ENCODE data around the gene TFRC.
"Not testable (repeated sequence)": the region's sequence is repeated elsewhere in the genome, so short reads cannot be mapped to it uniquely, and the experiment has no call there.

Gene TFRC

GRCh38 chr3:196067439-196067838 is 14.5 kb downstream of the TFRC start:
- Mint-ChIP-seq H3K27ac (no peak overlapping the region), H3K27me3 (no peaks in the 10 kb centered on the region), H3K9me3 (no peaks in the 10 kb centered on the region), H3K4me1 (peaks cover 5% of the 10 kb centered on the region), H3K4me3 (no peak overlapping the region), H3K36me3 (peaks cover 37% of the 10 kb centered on the region)
- no peak for DNase-seq (ENCODE audit: low spot score in 2 of 2)
- ATAC-seq (ENCODE audit: low read depth): no peak

- Mint-ChIP-seq H3K9me3 (no peaks in the 10 kb centered on the region), H3K4me3 (no peak overlapping the region), H3K27me3 (no peaks in the 10 kb centered on the region), H3K27ac (no peak overlapping the region), H3K36me3 (peaks cover 38% of the 10 kb centered on the region), H3K4me1 (no peaks in the 10 kb centered on the region)
- ATAC-seq (ENCODE audit: low read depth) (no peak), DNase-seq (ENCODE audit: low spot score in 2 of 2) (no peak)
These were observed 17.9 kb downstream of the TFRC start for GRCh38 chr3:196063971-196064370.

GRCh38 chr3:196063456-196063855 is 18.4 kb downstream of the TFRC start:
- H3K27ac Mint-ChIP-seq: peak overlapping the region; percentile 50
- H3K36me3 Mint-ChIP-seq: peaks cover 38% of the 10 kb centered on the region
- no peak for ATAC-seq (ENCODE audit: low read depth)
- no peaks in the 10 kb centered on the region for H3K4me1 Mint-ChIP-seq
- no peaks in the 10 kb centered on the region for H3K27me3 Mint-ChIP-seq
- no peak overlapping the region for H3K4me3 Mint-ChIP-seq
- no peak for DNase-seq (ENCODE audit: low spot score in 2 of 2)
- H3K9me3 Mint-ChIP-seq: no peaks in the 10 kb centered on the region

- Mint-ChIP-seq H3K36me3 (peaks cover 39% of the 10 kb centered on the region), H3K9me3 (no peaks in the 10 kb centered on the region), H3K4me3 (no peak overlapping the region), H3K4me1 (no peaks in the 10 kb centered on the region), H3K27me3 (no peaks in the 10 kb centered on the region), H3K27ac (peak overlapping the region; percentile 50)
- DNase-seq (ENCODE audit: low spot score in 2 of 2): no peak
- no peak for ATAC-seq (ENCODE audit: low read depth)
These were observed 18.8 kb downstream of the TFRC start for GRCh38 chr3:196063049-196063448.

- Mint-ChIP-seq H3K27ac (no peak overlapping the region), H3K4me3 (no peak overlapping the region), H3K4me1 (no peaks in the 10 kb centered on the region), H3K9me3 (no peaks in the 10 kb centered on the region), H3K27me3 (no peaks in the 10 kb centered on the region), H3K36me3 (peaks cover 35% of the 10 kb centered on the region)
- ATAC-seq (ENCODE audit: low read depth) (no peak), DNase-seq (ENCODE audit: low spot score in 2 of 2) (no peak)
These were observed 21.1 kb downstream of the TFRC start for GRCh38 chr3:196060834-196061233.

- peaks cover 39% of the 10 kb centered on the region for H3K36me3 Mint-ChIP-seq
- no peak overlapping the region for H3K4me3 Mint-ChIP-seq
- no peak overlapping the region for H3K27ac Mint-ChIP-seq
- no peak for DNase-seq (ENCODE audit: low spot score in 2 of 2)
- no peaks in the 10 kb centered on the region for H3K9me3 Mint-ChIP-seq
- H3K4me1 Mint-ChIP-seq: no peaks in the 10 kb centered on the region
- ATAC-seq (ENCODE audit: low read depth): no peak
- no peaks in the 10 kb centered on the region for H3K27me3 Mint-ChIP-seq
These were observed 24.0 kb downstream of the TFRC start for GRCh38 chr3:196057760-196058331.

GRCh38 chr3:196056371-196056770 is 25.5 kb downstream of the TFRC start:
- DNase-seq (ENCODE audit: low spot score in 2 of 2); H3K9me3 Mint-ChIP-seq; ATAC-seq (ENCODE audit: low read depth); H3K27ac Mint-ChIP-seq; H3K4me3 Mint-ChIP-seq; H3K27me3 Mint-ChIP-seq; H3K4me1 Mint-ChIP-seq: not testable (repeated sequence)
- peaks cover 40% of the 10 kb centered on the region for H3K36me3 Mint-ChIP-seq

GRCh38 chr3:196055683-196056270 is 26.1 kb downstream of the TFRC start:
- Mint-ChIP-seq H3K4me3 (no peak overlapping the region), H3K36me3 (peaks cover 36% of the 10 kb centered on the region), H3K9me3 (no peaks in the 10 kb centered on the region), H3K4me1 (no peaks in the 10 kb centered on the region), H3K27me3 (no peaks in the 10 kb centered on the region), H3K27ac (no peak overlapping the region)
- DNase-seq (ENCODE audit: low spot score in 2 of 2) (no peak), ATAC-seq (ENCODE audit: low read depth) (no peak)

GRCh38 chr3:196055240-196055639 is 26.6 kb downstream of the TFRC start:
- H3K4me1 Mint-ChIP-seq: no peaks in the 10 kb centered on the region
- DNase-seq (ENCODE audit: low spot score in 2 of 2) (no peak), ATAC-seq (ENCODE audit: low read depth) (no peak)
- peaks cover 35% of the 10 kb centered on the region for H3K36me3 Mint-ChIP-seq
- H3K9me3 Mint-ChIP-seq: no peaks in the 10 kb centered on the region
- H3K27me3 Mint-ChIP-seq: no peaks in the 10 kb centered on the region
- no peak overlapping the region for H3K4me3 Mint-ChIP-seq
- no peak overlapping the region for H3K27ac Mint-ChIP-seq

- ATAC-seq (ENCODE audit: low read depth): no peak
- Mint-ChIP-seq H3K9me3 (no peaks in the 10 kb centered on the region), H3K36me3 (peaks cover 37% of the 10 kb centered on the region)
These were observed 27.2 kb downstream of the TFRC start for GRCh38 chr3:196054661-196055060.

GRCh38 chr3:196053487-196053886 is 28.4 kb downstream of the TFRC start:
- H3K4me3 Mint-ChIP-seq: no peak overlapping the region
- H3K9me3 Mint-ChIP-seq: no peaks in the 10 kb centered on the region
- no peaks in the 10 kb centered on the region for H3K27me3 Mint-ChIP-seq
- ATAC-seq (ENCODE audit: low read depth): no peak
- peaks cover 43% of the 10 kb centered on the region for H3K36me3 Mint-ChIP-seq
- no peak for DNase-seq (ENCODE audit: low spot score in 2 of 2)
- no peaks in the 10 kb centered on the region for H3K4me1 Mint-ChIP-seq
- no peak overlapping the region for H3K27ac Mint-ChIP-seq

More at GRCh38 chr3:196054661-196055060, 27.2 kb downstream of the TFRC start:
- H3K4me3 Mint-ChIP-seq: no peak overlapping the region
- no peaks in the 10 kb centered on the region for H3K27me3 Mint-ChIP-seq
- DNase-seq (ENCODE audit: low spot score in 2 of 2): no peak
- H3K4me1 Mint-ChIP-seq: no peaks in the 10 kb centered on the region
- H3K27ac Mint-ChIP-seq: no peak overlapping the region

- H3K4me3 Mint-ChIP-seq: no peak overlapping the region
- H3K4me1 Mint-ChIP-seq: no peaks in the 10 kb centered on the region
- peak overlapping the region; percentile 58 for H3K27ac Mint-ChIP-seq
- no peak for ATAC-seq (ENCODE audit: low read depth)
- DNase-seq (ENCODE audit: low spot score in 2 of 2): no peak
- no peaks in the 10 kb centered on the region for H3K27me3 Mint-ChIP-seq
- H3K36me3 Mint-ChIP-seq: peaks cover 36% of the 10 kb centered on the region
- H3K9me3 Mint-ChIP-seq: no peaks in the 10 kb centered on the region
These were observed 30.4 kb downstream of the TFRC start for GRCh38 chr3:196051282-196052076.

GRCh38 chr3:196050597-196050996 is 31.3 kb downstream of the TFRC start:
- Mint-ChIP-seq H3K36me3 (peaks cover 40% of the 10 kb centered on the region), H3K27me3 (no peaks in the 10 kb centered on the region)
- no peak for ATAC-seq (ENCODE audit: low read depth)

GRCh38 chr3:196049653-196050052 is 32.2 kb downstream of the TFRC start:
- ATAC-seq (ENCODE audit: low read depth) (no peak), DNase-seq (ENCODE audit: low spot score in 2 of 2) (no peak)
- Mint-ChIP-seq H3K27me3 (no peaks in the 10 kb centered on the region), H3K27ac (peak overlapping the region; percentile 24), H3K4me3 (no peak overlapping the region), H3K36me3 (peaks cover 36% of the 10 kb centered on the region), H3K4me1 (no peaks in the 10 kb centered on the region), H3K9me3 (no peaks in the 10 kb centered on the region)

More at GRCh38 chr3:196050597-196050996, 31.3 kb downstream of the TFRC start:
- DNase-seq (ENCODE audit: low spot score in 2 of 2): no peak
- H3K9me3 Mint-ChIP-seq: no peaks in the 10 kb centered on the region
- H3K4me1 Mint-ChIP-seq: no peaks in the 10 kb centered on the region
- H3K27ac Mint-ChIP-seq: no peak overlapping the region
- no peak overlapping the region for H3K4me3 Mint-ChIP-seq
